K562 (cell line): ENCODE data around the gene PHF1. TPM values are rescaled to one million over a fixed set of nuclear protein-coding genes. Genes with fewer than 3 reads are reported as not detected.
A peak's percentile ranks its signal among the peaks of the same experiment; 100 is the strongest.

ENCODE experiments used
- ATAC-seq: fragments of 200-7000 bp; cut with Tn5 transposase; 3 replicates; pipeline ENCODE4 v1.9.1; 2020; ENCODE audit warnings: moderate library complexity
- BruUV-seq: library from RNA; stranded (reverse); fragments of 400-500 nt; replicated peaks from 2 replicates; lab custom pipeline; 2021; lab: Mats Ljungman, UMichigan
- CTCF ChIA-PET: fragments of 300-600 bp; formaldehyde crosslinking; extraction: SDS; loops from one replicate; lab custom pipeline; 2021; ENCODE audit warnings: low intra/inter-chr PET ratio; lab: Yijun Ruan, JAX
- POLR2A ChIA-PET: fragments of 300-600, 350-650 bp; sonication (Branson Sonifier 250); formaldehyde crosslinking; extraction: SDS; loops from one replicate; lab custom pipeline; 2021; ENCODE audit warnings: antibody characterized with exemption, inconsistent platforms; lab: Yijun Ruan, JAX
- DNase-seq, 4 experiments: peaks; one replicate each; pipeline versions ENCODE4 v3.0.0 to v3.0.0-alpha.2; 2011 to 2018; ENCODE audit warnings: low spot score in 3 of 4, mixed read lengths in 3 of 4; ENCODE audit errors: extremely low read depth in 1 of 4
- FAIRE-seq: peaks from 2 replicates; lab custom pipeline; 2011; peaks lifted over from hg19 to GRCh38; lab: Jason Lieb, UNC
- H2AFZ ChIP-seq: 2 replicates; pipeline ENCODE4 v1.6.0; 2011; ENCODE audit warnings: low read depth, low read length, control low read depth, inconsistent platforms
- H3K27ac ChIP-seq: fragments of 200-600 bp; 3 replicates; pipeline ENCODE4 v1.8.0; 2011; ENCODE audit warnings: low read depth, mild to moderate bottlenecking, control low read depth, inconsistent platforms, low read length, moderate library complexity, mixed read lengths; ENCODE audit errors: extremely low read depth
- H3K27me3 ChIP-seq, 2 experiments: fragments of 300-600 bp in 1 of 2; 2 replicates in 1 of 2; 3 replicates in 1 of 2; pipeline versions ENCODE4 v1.6.0 to v1.8.0; 2011; ENCODE audit warnings: inconsistent platforms in 2 of 2, low read length in 2 of 2, mild to moderate bottlenecking in 1 of 2, mixed read lengths in 1 of 2, moderate library complexity in 1 of 2; ENCODE audit not compliant: control insufficient read depth in 2 of 2, insufficient read depth in 2 of 2
- H3K36me3 ChIP-seq: fragments of 300-600 bp; 3 replicates; pipeline ENCODE4 v1.8.0; 2011; ENCODE audit warnings: mild to moderate bottlenecking, low read length, inconsistent platforms; ENCODE audit not compliant: control insufficient read depth, insufficient read depth
- H3K4me1 ChIP-seq, 2 experiments: fragments of 200-600 bp in 1 of 2; replicated peaks in 1 of 2; 2 replicates in 1 of 2; 3 replicates in 1 of 2; pipeline versions ENCODE4 v1.5.1 to v1.8.0; 2011; ENCODE audit warnings: inconsistent platforms in 2 of 2, low read length in 2 of 2, mild to moderate bottlenecking in 1 of 2, mixed read lengths in 1 of 2, moderate library complexity in 1 of 2; ENCODE audit not compliant: control insufficient read depth in 2 of 2, insufficient read depth in 2 of 2
- H3K4me2 ChIP-seq: 2 replicates; pipeline ENCODE4 v1.6.1; 2011; ENCODE audit warnings: low read length, control low read depth, inconsistent platforms, mixed read lengths; ENCODE audit not compliant: insufficient read depth
- H3K4me3 ChIP-seq: fragments of 200-600 bp; sonication (generic), shearing (Covaris generic); 2 replicates; pipeline ENCODE4 v1.5.1; 2016; ENCODE audit warnings: control low read depth, inconsistent platforms
- H3K79me2 ChIP-seq: fragments of 200-600 bp; 3 replicates; pipeline ENCODE4 v1.8.0; 2011; ENCODE audit warnings: low read length, inconsistent platforms; ENCODE audit not compliant: control insufficient read depth, insufficient read depth
- H3K9ac ChIP-seq, 2 experiments: 2 replicates each; pipeline versions ENCODE4 v1.6.0 to v1.6.1; 2011; ENCODE audit warnings: low read depth in 2 of 2, low read length in 2 of 2, control low read depth in 1 of 2, inconsistent platforms in 1 of 2, mild to moderate bottlenecking in 1 of 2, mixed read lengths in 1 of 2; ENCODE audit not compliant: insufficient read depth in 1 of 2
- H3K9me1 ChIP-seq: one replicate; pipeline ENCODE4 v1.6.0; 2011; ENCODE audit warnings: inconsistent platforms, mild to moderate bottlenecking, low read length, moderate library complexity; ENCODE audit not compliant: control insufficient read depth, insufficient read depth
- H3K9me3 ChIP-seq: replicated peaks from 2 replicates; pipeline ENCODE4 v1.5.1; 2011; ENCODE audit warnings: low read depth, low read length, inconsistent platforms; ENCODE audit not compliant: control insufficient read depth, insufficient read depth
- H4K20me1 ChIP-seq: replicated peaks from 2 replicates; pipeline ENCODE4 v1.6.1; 2011; ENCODE audit warnings: low read length, inconsistent platforms, mixed read lengths; ENCODE audit not compliant: control insufficient read depth, insufficient read depth
- HMBOX1 ChIP-seq: sonication (generic); IDR thresholded peaks from 2 replicates; pipeline ENCODE4 v1.6.1; 2016
- PRPF4 ChIP-seq: fragments of 200-400 bp; formaldehyde crosslinking; IDR thresholded peaks from one replicate; pipeline ENCODE4 v1.6.1; 2017; ENCODE audit warnings: low read length, low read depth, mild to moderate bottlenecking; ENCODE audit not compliant: insufficient read depth, poor library complexity, severe bottlenecking
- STAT5B ChIP-seq: fragments of 250-450 bp; sonication (Bioruptor Pico); IDR thresholded peaks from 2 replicates; pipeline ENCODE4 v1.8.0; 2021; ENCODE audit warnings: mild to moderate bottlenecking, inconsistent platforms
- TGIF2 ChIP-seq: sonication (generic); formaldehyde crosslinking; IDR thresholded peaks from 2 replicates; pipeline ENCODE4 v1.8.1; 2022; ENCODE audit warnings: mild to moderate bottlenecking, missing genetic modification reagents, moderate library complexity
- THAP12 ChIP-seq: fragments of 250-450 bp; sonication (Bioruptor Pico); IDR thresholded peaks from 2 replicates; pipeline ENCODE4 v1.9.0; 2021; ENCODE audit warnings: mild to moderate bottlenecking, inconsistent platforms
- WGBS: fragments of 100-300 bp; shearing (Covaris generic); methylation state at CpG from one replicate; pipeline ENCODE4 v1.1.6; 2016; ENCODE audit warnings: low coverage, mixed read lengths; ENCODE audit not compliant: insufficient coverage; ENCODE audit errors: missing lambda C conversion rate; 5-methylcytosine and 5-hydroxymethylcytosine counted together
- in situ Hi-C: fragments of 300-500 bp; cut with MboI; formaldehyde crosslinking; loops from 4 replicates; pipeline ENCODE4 v1.15.0; 2018; ENCODE audit warnings: inconsistent platforms, mixed read lengths
- intact Hi-C: fragments of 100-400 bp; cut with micrococcal nuclease; formaldehyde crosslinking; loops from 2 replicates; pipeline ENCODE4 v1.14.2; 2022
- polyA plus RNA-seq, 8 experiments: library from polyadenylated mRNA; depleted of rRNA in 4 of 8; stranded (reverse) in 5 of 8; unstranded in 3 of 8; fragments of >200 nt; fragmentation: Nextera tagmentation in 2 of 8; fragmentation: Illumina TruSeq in 1 of 8; extraction: Ambion mirVana in 2 of 8; extraction: Trizol in 1 of 8; gene quantifications; 2 replicates each; pipeline versions ENCODE4 v1.2.1 to v1.2.3, GENCODE V29; 2011 to 2014; ENCODE audit warnings: inconsistent platforms in 1 of 8, missing spikeins in 1 of 8
- total RNA-seq, 7 experiments: library from RNA; depleted of rRNA in 6 of 7; stranded (reverse); fragments of >200 nt in 6 of 7; fragmentation: Illumina TruSeq in 2 of 7; extraction: Trizol in 2 of 7; gene quantifications; 2 replicates each; pipeline versions ENCODE4 v1.2.1 to v1.2.3, GENCODE V29; 2011 to 2021; ENCODE audit warnings: low replicate concordance in 1 of 7

Gene PHF1
- total and polyA plus RNA-seq, 9 of the 15 experiments (the other 6 are each of a cell fraction or from before 2014, with no cell fraction given): 3.7 to 64.2 (median 33.7) TPM

- Histone ChIP-seq H3K36me3 (peaks cover 73% of the 10 kb centered on the region), H3K9me3 (no peaks in the 10 kb centered on the region), H3K4me1 (peaks cover 23 to 32% of the 10 kb centered on the region in 2 experiments; a peak in 4 of 5 replicates), H3K4me3 (peak overlapping the region; percentile 95), H4K20me1 (peaks cover 2% of the 10 kb centered on the region), H3K9me1 (no peaks in the 10 kb centered on the region), H3K27me3 (no peaks in the 10 kb centered on the region), H3K27ac (peak overlapping the region; percentile 84), H3K9ac (peak overlapping the region; percentile 75 to 89), H3K79me2 (peaks cover 41% of the 10 kb centered on the region), H2AFZ (no peak overlapping the region), H3K4me2 (peak overlapping the region; percentile 92)
- FAIRE-seq: no peak
- 31% methylated on average over 6 of the region's 6 CpGs for WGBS
- no peak for DNase-seq
- no peak for TF ChIP-seq THAP12 (CRISPR knock-in tag)
- TF ChIP-seq STAT5B (CRISPR knock-in tag): no peak
- TF ChIP-seq TGIF2 (CRISPR knock-in tag): no peak
- TF ChIP-seq PRPF4: no peak
- TF ChIP-seq HMBOX1: peak; percentile 25; the same call in 1 of the 2 replicates
- in situ Hi-C loops (no loop called here), intact Hi-C loops (loop anchor here (2.0 to 5.0 kb wide), 3 partner anchors 114 to 211 kb away; partner anchors contain the start of genes B3GALT4, RGL2, RXRB and SLC39A7)
- POLR2A ChIA-PET: interaction anchor here (1.2 to 1.6 kb wide), 2 partner anchors 13 to 15 kb away, joined by 3 to 4 read pairs; no protein-coding TSS in a partner anchor
- BruUV-seq: no TSS peak
- CTCF ChIA-PET: interaction anchor here (0.8 kb wide), 1 partner anchor 21 kb away, joined by 3 read pairs; no protein-coding TSS in a partner anchor
- ATAC-seq: no peak
These were observed 805 bp downstream of the PHF1 start for GRCh38 chr6:33411632-33412005.
